ES-I3 (cell line): ENCODE measurements around the gene SGCB.

ENCODE experiments used
- H3K36me3 ChIP-seq: 2 replicates; pipeline ENCODE4 v1.6.1; 2013; ENCODE audit warnings: mild to moderate bottlenecking, low read length, control low read depth, moderate library complexity; ENCODE audit not compliant: insufficient read depth
- H3K4me1 ChIP-seq: 2 replicates; pipeline ENCODE4 v1.6.1; 2013; ENCODE audit warnings: mild to moderate bottlenecking, control low read depth, low read length; ENCODE audit not compliant: insufficient read depth
- H3K9ac ChIP-seq: 2 replicates; pipeline ENCODE4 v1.6.1; 2013; ENCODE audit warnings: low read depth, mild to moderate bottlenecking, low read length, moderate library complexity
- H3K9me3 ChIP-seq: 2 replicates; pipeline ENCODE4 v1.6.1; 2013; ENCODE audit warnings: mild to moderate bottlenecking, low read length, moderate library complexity; ENCODE audit not compliant: control insufficient read depth, insufficient read depth

SGCB gene

DNA sequence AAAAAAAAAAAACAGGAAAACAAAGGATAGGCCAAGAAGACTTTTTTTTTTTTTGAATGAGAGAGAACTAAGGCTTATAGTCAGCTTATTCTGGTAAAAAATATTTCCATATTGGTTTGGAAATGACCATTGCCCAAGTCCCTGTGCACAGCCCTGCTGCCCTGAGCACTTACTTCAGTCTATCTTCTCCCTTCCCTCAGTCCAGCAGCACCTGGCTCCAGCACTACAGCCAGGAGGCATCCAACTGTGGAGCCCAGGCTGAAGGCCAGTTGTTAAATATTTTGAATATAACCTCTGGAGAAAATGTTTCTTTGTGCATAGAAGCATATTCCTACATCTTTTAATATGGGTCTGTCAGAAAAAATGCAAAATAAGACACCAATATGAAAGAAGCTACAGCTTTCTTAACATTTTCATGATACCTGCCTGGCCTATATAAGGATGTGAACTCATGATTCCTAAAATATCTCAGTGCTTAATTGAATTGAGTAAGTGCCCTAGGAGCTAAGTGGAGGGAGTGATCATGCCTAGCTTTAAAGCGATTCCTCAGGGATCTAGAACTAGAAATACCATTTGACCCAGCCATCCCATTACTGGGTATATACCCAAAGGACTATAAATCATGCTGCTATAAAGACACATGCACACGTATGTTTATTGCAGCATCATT lies 32.4 kb downstream of the SGCB start:
- no peak overlapping the region for H3K9ac ChIP-seq
- H3K4me1 ChIP-seq, result no peaks in the 10 kb centered on the region
- no peaks in the 10 kb centered on the region for H3K36me3 ChIP-seq
- H3K9me3 ChIP-seq, result no peaks in the 10 kb centered on the region

DNA sequence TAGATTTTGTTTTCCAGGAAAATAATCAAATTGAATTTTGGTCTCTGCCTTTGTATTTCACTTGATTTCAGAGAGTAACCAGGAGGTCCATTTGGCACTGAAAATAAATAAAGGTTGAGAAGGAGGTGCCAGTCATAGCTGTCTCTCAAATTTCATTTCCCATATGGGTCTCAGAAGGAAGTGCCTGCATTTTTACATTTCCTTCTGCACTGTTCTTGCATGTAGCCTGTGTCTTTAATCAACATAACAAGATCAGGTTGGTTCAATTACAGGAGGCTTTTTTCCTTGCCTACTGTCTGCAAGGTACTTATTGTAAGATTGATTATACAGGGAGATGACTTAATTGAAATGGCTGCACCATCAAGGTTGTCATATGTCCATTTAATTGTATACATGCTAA lies 33.7 kb downstream of the SGCB start:
- H3K4me1 ChIP-seq, result no peaks in the 10 kb centered on the region
- H3K9ac ChIP-seq, result no peak overlapping the region
- H3K36me3 ChIP-seq, result no peaks in the 10 kb centered on the region
- no peaks in the 10 kb centered on the region for H3K9me3 ChIP-seq

DNA sequence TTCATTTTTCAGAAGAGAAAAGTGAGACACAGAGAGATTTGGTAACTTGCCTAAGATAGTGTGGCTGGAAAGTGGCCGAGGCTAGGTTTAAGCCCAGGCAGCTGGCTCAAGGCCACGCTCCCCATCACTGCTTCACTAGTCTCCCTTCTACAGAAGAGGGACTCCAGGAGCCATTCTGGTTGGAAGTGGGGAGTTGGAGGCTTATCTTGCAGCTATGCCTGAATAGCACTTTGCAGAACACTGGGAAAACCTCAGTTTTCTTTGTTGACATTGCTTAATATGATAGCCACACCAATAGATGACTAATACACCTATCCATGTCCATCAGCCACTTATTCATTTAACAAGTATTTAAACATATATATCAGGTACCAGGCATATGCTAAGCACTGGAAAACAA lies 36.5 kb downstream of the SGCB start:
- no peak overlapping the region for H3K9ac ChIP-seq
- H3K36me3 ChIP-seq, result no peaks in the 10 kb centered on the region
- H3K9me3 ChIP-seq, result no peaks in the 10 kb centered on the region
- no peaks in the 10 kb centered on the region for H3K4me1 ChIP-seq

DNA sequence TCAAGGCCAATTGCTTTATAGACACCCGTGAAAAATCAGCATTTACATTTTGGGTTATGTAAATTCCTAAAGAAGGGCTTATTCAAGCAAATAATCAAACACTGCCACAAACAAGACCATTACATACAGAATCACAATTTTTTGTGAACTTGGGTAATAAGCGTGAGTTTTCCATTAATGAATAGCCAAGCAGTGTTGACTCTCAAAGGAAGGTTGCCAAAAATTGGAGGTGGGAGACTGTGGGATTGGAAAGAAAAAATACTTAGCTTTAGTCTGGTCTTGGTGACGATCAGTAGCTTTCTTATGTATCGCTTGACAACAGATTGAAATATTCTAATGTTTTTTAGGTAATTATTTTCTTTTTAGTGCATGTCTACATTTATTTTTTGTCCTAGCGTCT lies 38.8 kb downstream of the SGCB start:
- H3K9me3 ChIP-seq, result no peaks in the 10 kb centered on the region
- no peak overlapping the region for H3K9ac ChIP-seq
- H3K36me3 ChIP-seq, result no peaks in the 10 kb centered on the region
- H3K4me1 ChIP-seq, result no peaks in the 10 kb centered on the region

GRCh38 chr4:51998837-51999236 lies 39.3 kb downstream of the SGCB start:
- no peaks in the 10 kb centered on the region for H3K9me3 ChIP-seq
- no peak overlapping the region for H3K9ac ChIP-seq
- no peaks in the 10 kb centered on the region for H3K4me1 ChIP-seq
- no peaks in the 10 kb centered on the region for H3K36me3 ChIP-seq

GRCh38 chr4:51997647-51998046 lies 40.5 kb downstream of the SGCB start:
- H3K4me1 ChIP-seq, result no peaks in the 10 kb centered on the region
- no peak overlapping the region for H3K9ac ChIP-seq
- H3K36me3 ChIP-seq, result no peaks in the 10 kb centered on the region
- no peaks in the 10 kb centered on the region for H3K9me3 ChIP-seq

- Histone ChIP-seq H3K9me3 (no peaks in the 10 kb centered on the region; the same call in 1 of the 2 replicates), H3K9ac (no peak overlapping the region), H3K36me3 (no peaks in the 10 kb centered on the region), H3K4me1 (no peaks in the 10 kb centered on the region)
Observed at GRCh38 chr4:51995647-51996220, 42.4 kb downstream of the SGCB start.
